Sigmoid colon (tissue), 4 donors: ENCODE measurements around the gene RBCK1.

Experiments used
- EP300 ChIP-seq, 4 donors: sonication (generic); formaldehyde crosslinking; IDR thresholded peaks; one replicate each; pipeline ENCODE4 v1.6.1; 2017; ENCODE audit warnings: antibody characterized with exemption in 4 of 4
- TF ChIP-seq, protein P1 (sequence below), 4 experiments: fragments of 450-650 bp in 3 of 4; fragments of 200-600 bp in 1 of 4; IDR thresholded peaks; one replicate each; pipeline ENCODE4 v1.5.1; 2016 to 2019; ENCODE audit warnings: antibody characterized with exemption in 4 of 4, mild to moderate bottlenecking in 3 of 4, moderate library complexity in 2 of 4

DNA sequence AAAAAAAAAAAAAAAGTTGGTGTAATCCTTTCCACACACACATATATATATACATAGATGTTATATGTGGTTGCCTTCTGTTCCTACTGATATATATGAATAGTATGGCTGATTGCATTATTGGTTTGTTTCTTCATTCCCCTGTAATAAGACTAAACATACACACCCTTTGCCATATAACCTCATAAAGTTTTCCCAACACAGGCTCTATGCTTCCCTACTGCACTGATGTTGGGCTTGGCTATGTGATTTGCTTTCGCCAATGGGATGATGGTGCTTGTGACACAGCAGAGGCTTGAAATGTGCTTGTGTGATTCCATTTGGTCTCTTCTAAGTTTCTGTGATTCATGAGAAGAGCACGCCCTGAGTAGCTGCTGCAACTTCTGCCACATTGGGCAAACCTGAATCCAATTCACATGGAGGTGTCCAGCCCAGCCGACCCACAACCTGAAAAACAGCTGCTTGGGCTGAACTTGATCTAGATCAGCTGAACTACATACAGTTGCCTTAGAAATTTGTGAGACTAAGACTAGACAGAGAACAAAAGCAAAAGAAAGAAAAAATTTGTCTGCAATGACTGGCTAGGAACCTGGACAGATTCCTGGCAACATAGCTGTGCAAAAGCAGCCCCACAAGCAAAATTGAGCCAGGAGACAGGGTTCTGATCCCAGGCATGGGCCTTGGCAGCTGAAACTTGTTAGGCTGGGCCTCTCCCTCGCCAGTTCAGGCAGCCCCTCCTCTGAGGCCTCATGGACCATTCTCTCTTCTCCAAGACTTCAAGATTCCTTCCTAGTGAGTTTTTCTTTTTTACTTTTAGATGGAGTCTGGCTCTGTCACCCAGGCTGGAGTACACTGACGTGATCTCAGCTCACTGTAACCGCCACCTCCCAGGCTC is 67.6 kb downstream of the RBCK1 start:
- TF ChIP-seq, protein P1, sequence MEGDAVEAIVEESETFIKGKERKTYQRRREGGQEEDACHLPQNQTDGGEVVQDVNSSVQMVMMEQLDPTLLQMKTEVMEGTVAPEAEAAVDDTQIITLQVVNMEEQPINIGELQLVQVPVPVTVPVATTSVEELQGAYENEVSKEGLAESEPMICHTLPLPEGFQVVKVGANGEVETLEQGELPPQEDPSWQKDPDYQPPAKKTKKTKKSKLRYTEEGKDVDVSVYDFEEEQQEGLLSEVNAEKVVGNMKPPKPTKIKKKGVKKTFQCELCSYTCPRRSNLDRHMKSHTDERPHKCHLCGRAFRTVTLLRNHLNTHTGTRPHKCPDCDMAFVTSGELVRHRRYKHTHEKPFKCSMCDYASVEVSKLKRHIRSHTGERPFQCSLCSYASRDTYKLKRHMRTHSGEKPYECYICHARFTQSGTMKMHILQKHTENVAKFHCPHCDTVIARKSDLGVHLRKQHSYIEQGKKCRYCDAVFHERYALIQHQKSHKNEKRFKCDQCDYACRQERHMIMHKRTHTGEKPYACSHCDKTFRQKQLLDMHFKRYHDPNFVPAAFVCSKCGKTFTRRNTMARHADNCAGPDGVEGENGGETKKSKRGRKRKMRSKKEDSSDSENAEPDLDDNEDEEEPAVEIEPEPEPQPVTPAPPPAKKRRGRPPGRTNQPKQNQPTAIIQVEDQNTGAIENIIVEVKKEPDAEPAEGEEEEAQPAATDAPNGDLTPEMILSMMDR (IDR thresholded peaks at IDR 0.05), result no peak
- TF ChIP-seq EP300 (IDR thresholded peaks at IDR 0.05), result no peak
